ENCODE data around the gene TRMT11. TPM values are rescaled to one million over a fixed set of nuclear protein-coding genes. Genes with fewer than 3 reads are reported as not detected.

The TRMT11 gene
- 30.5 and 54.0 TPM in 2 replicates for total RNA-seq (ENCODE audit: low replicate concordance)

GRCh38 chr6:125986301-125987025 is at the start of gene TRMT11:
Gene TRMT11, plus strand, starts transcription at chr6:125986540. Its CDS starts 11 bp downstream, at chr6:125986551.
- H3K4me3 ChIP-seq (ENCODE audit: low read depth, low read length) = peak within 1 kb of the TSS; percentile 100
- no peak for TF ChIP-seq CTCF (IDR thresholded peaks at IDR 0.05; ENCODE audit: insufficient read depth, low read length)

GRCh38 chr6:125939026-125939425 is 47.3 kb upstream of the TRMT11 start:
- DNase-seq (ENCODE audit: low read depth) = no peak
- no peak overlapping the region for H3K4me3 ChIP-seq (ENCODE audit: low read depth, low read length)
- TF ChIP-seq CTCF (IDR thresholded peaks at IDR 0.05; ENCODE audit: insufficient read depth, low read length) = no peak

More at GRCh38 chr6:125986301-125987025, at the start of gene TRMT11:
- peak; percentile 85 for DNase-seq (ENCODE audit: low read depth)

- no peak overlapping the region for H3K4me3 ChIP-seq (ENCODE audit: low read depth, low read length)
- TF ChIP-seq CTCF (IDR thresholded peaks at IDR 0.05; ENCODE audit: insufficient read depth, low read length) = no peak
- no peak for DNase-seq (ENCODE audit: low read depth)
Observed at GRCh38 chr6:125939791-125940190, 46.5 kb upstream of the TRMT11 start.

- TF ChIP-seq CTCF (IDR thresholded peaks at IDR 0.05; ENCODE audit: insufficient read depth, low read length) = no peak
- no peak overlapping the region for H3K4me3 ChIP-seq (ENCODE audit: low read depth, low read length)
- peak; percentile 72 for DNase-seq (ENCODE audit: low read depth)
Observed at GRCh38 chr6:125940247-125941041, 45.9 kb upstream of the TRMT11 start.

- no peak for DNase-seq (ENCODE audit: low read depth)
- TF ChIP-seq CTCF (IDR thresholded peaks at IDR 0.05; ENCODE audit: insufficient read depth, low read length) = no peak
- no peak overlapping the region for H3K4me3 ChIP-seq (ENCODE audit: low read depth, low read length)
Observed at GRCh38 chr6:125942672-125943527, 43.4 kb upstream of the TRMT11 start.

Measured in fibroblast of the aortic adventitia (primary cell).